Stimulated activated naive CD8-positive, alpha-beta T cell treated with anti-CD3 and anti-CD28 coated beads, Interleukin-15, amount 100 ng/mL, for 72 hours (primary cell): ENCODE measurements around the gene CNPY1.

Source experiments
- ATAC-seq: fragments of 150-1000 bp; cut with Tn5 transposase; 2 replicates; pipeline ENCODE4 v1.10.0; 2021; ENCODE audit warnings: mild to moderate bottlenecking, moderate library complexity
- DNase-seq, 2 donors: peaks; one replicate each; pipeline ENCODE4 v3.0.0; 2021 to 2022
- H3K27ac Mint-ChIP-seq, 2 donors: one replicate each; pipeline ENCODE4 v1.8.0; 2022; ENCODE audit warnings: mild to moderate bottlenecking in 2 of 2, mixed read lengths in 2 of 2, moderate library complexity in 2 of 2
- H3K27me3 Mint-ChIP-seq: one replicate; pipeline ENCODE4 v1.8.0; 2022; ENCODE audit warnings: mixed read lengths
- H3K4me1 Mint-ChIP-seq: one replicate; pipeline ENCODE4 v1.8.0; 2022; ENCODE audit warnings: mild to moderate bottlenecking, mixed read lengths
- H3K4me3 Mint-ChIP-seq, 2 donors: one replicate each; pipeline ENCODE4 v1.8.0; 2022; ENCODE audit warnings: mild to moderate bottlenecking in 2 of 2, mixed read lengths in 2 of 2, moderate library complexity in 1 of 2
- H3K9me3 Mint-ChIP-seq, 2 donors: one replicate each; pipeline ENCODE4 v1.8.0; 2022; ENCODE audit warnings: mixed read lengths in 2 of 2

Gene CNPY1

DNA sequence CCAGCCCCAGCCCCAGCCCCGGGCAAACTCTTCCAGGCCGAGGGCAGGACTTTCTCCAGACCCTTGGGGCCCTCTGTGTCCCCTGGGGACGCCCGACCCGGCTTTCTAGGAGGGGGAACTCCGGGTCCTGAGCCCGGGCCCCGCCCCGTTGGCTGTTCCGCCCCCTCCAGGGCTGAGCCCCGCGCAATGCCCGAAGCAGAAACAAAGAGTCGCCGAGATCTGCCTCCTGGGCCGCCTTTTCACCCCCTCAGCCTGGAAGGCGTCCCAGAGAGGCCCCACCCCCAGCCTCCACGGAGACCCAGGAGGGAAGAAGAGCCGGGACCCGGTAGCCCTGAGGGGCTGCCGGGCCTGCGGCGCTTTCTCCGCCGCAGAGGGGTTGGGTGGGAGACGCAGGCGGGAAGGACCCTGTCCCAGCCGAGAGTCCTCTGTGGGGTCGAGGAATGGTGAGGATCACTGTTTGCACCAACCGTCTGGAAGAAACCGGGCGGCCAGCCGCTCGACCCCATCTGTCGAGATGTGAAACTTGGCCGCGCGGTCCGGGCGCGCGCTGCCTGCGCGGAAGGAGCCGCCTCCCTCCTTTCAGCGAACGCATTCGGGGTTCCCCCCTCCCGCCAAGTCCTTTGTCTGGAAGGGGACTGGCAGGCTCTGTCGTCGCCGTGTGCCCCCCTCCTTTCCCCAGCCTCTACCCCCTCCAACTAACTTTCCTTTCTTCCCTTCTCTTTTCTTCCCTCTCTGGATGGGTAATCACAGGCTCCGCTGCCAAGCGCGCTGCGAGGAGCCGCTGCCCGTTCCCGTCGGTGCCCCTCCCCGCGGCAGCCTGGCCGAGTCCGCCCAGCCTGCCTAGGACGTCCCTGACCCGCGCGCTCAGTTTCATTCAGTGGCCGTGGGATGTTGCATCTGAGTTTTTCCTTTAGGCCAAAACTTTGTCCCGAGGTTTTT, 78.2 kb downstream of the CNPY1 start:
- H3K4me1 Mint-ChIP-seq: peaks cover 78% of the 10 kb centered on the region
- no peak for DNase-seq
- H3K4me3 Mint-ChIP-seq: peak overlapping the region; percentile 64 to 73
- no peak overlapping the region for H3K27ac Mint-ChIP-seq
- peaks cover 100% of the 10 kb centered on the region for H3K27me3 Mint-ChIP-seq
- H3K9me3 Mint-ChIP-seq: no peaks in the 10 kb centered on the region
- ATAC-seq: peak; percentile 27

DNA sequence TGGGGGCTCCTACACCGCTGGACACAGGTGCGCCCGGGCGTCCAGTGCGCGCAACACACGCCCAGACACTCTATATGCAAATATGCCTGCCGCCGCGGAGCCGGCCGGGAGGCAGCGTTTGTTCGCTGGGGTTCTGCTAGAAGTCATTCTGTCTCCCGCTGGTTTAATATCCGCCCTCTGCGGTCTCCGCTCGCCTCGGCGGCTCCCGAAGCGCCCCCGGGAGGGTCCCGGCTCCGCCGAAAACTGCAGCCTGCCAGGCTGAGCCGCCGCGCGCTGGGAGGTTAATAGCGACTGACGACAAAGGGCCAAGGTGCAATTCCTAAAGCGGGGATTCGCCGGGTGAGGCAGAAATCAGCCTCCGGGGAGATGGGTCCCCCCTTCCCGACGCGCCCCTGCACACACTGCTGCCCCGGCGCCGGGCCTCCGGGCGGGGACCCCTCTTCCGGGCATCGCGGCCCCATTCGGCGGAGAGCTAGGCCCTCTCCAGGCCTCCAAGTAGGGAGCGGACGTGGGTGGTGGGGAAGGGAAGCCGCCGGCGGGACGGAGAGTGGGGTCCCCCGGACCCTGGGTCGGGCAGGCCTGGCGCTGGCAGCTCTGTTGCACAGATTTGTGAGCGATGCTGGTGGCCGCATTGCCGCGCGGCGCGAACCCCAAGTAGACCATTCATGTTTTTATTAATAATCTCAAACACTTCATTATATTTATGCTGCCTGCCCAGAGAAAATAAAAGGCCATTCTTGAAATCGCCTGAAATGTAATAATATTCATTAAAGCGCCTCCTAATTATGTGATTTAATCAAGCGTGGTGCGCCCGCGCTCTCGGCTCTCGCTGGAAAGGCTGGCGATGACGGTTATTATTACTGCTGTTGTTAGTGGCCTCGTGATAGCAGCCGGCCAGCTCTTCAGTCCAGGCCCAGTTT, 79.3 kb downstream of the CNPY1 start:
- no peaks in the 10 kb centered on the region for H3K9me3 Mint-ChIP-seq
- peaks cover 74% of the 10 kb centered on the region for H3K4me1 Mint-ChIP-seq
- peak overlapping the region; percentile 72 to 73 for H3K4me3 Mint-ChIP-seq
- peak; percentile 71 to 85 for DNase-seq
- no peak overlapping the region for H3K27ac Mint-ChIP-seq
- H3K27me3 Mint-ChIP-seq: peaks cover 100% of the 10 kb centered on the region
- peak; percentile 92 for ATAC-seq

DNA sequence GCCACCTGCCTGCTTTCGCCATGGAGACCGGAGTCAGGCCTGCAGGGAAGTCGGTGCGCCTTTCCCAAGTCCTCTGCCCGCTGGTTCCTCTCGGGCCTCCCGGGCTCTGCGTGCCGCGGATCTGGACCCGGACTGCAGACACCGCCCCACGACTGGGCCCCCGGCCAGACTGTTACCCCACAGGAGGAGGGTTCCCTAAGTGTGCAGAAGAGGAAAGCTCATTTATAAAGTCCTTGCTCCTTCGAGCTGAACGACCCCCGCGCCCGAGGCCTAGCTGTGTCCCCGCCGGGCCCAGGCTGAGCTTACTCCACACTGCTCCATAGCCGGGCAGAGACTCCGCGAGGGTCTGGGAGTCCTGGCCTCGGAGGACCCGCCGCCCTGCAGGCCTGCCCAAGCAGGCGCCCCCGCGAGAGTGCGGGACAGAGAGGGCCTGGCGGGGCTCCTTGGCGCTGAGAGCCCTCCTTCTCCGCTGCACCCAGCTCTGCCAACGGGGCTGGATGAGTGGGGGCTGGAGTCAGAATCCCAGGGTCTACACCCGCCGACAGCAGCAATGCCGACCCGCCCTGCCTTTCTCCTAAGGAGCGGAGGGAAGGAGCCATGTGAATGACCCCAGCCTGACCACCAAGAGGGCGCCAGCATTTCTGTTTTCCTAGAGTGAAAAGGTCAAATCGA, 80.1 kb downstream of the CNPY1 start:
- H3K27me3 Mint-ChIP-seq: peaks cover 100% of the 10 kb centered on the region
- DNase-seq (no peak), ATAC-seq (peak; percentile 10)
- H3K9me3 Mint-ChIP-seq: no peaks in the 10 kb centered on the region
- H3K4me3 Mint-ChIP-seq: peak overlapping the region; percentile 72
- peaks cover 73% of the 10 kb centered on the region for H3K4me1 Mint-ChIP-seq
- H3K27ac Mint-ChIP-seq: no peak overlapping the region

DNA sequence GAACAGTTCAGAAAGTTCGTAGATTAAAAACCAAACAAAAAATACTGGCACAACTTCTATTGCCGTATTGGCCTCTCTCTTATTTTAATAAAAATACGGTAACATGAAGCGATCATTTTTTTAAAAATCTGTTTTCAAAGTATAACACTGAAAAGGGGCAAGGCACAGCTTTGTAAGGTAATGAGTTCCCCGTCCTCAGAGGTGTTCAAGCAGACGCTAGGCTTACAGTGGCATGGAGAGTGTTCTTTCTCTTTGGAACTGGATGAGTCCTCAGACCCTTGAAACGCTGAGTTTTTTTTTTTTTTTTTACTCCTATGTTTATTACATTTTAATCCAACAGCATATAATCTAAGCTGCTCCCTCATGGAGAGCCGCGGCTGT, 80.6 kb downstream of the CNPY1 start:
- Mint-ChIP-seq H3K4me3 (peak overlapping the region; percentile 52 to 54), H3K27me3 (peaks cover 100% of the 10 kb centered on the region), H3K27ac (no peak overlapping the region), H3K9me3 (no peaks in the 10 kb centered on the region), H3K4me1 (peaks cover 67% of the 10 kb centered on the region)
- DNase-seq (no peak), ATAC-seq (no peak)

DNA sequence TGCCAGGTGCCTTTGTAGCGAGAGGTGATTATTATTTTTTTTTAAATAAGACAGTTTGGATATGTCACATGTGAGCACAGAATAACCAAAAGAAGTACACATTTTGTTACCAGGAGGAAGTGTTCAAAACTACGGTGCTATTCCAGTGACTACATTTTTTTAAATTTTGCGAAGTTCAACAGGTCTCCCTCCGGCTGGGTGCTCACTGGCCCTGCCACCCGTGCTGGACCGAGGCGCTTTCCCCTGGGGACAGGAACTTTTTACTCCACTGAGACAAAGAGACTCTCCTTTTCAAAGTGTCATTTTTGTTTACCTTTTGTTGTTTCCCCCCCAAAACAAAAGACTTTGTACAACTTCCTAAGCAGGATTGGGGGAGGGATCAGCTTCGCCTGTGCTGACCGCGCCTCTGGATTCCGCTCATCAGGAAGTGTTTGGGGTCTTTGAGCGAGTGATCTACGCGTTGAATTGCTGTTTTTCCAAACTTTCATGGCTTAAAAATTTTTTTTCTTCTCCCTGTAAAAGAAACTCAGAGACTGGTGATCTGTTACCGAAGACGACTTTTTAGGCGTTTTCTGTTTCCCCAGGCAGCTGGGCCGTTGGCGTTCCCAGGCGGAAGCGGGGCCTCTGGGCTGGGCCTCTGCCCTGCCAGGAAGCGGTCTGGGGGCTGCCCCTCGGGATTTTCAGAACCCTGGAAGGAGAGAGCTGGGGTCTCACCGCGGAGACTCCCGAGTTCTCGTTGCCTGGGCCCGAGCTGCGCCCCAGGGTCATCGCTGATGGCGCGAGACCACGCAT, 81.2 kb downstream of the CNPY1 start:
- no peak for DNase-seq
- no peaks in the 10 kb centered on the region for H3K9me3 Mint-ChIP-seq
- no peak for ATAC-seq
- no peak overlapping the region for H3K27ac Mint-ChIP-seq
- peaks cover 64% of the 10 kb centered on the region for H3K4me1 Mint-ChIP-seq
- peak overlapping the region; percentile 52 to 54 for H3K4me3 Mint-ChIP-seq
- peaks cover 100% of the 10 kb centered on the region for H3K27me3 Mint-ChIP-seq

DNA sequence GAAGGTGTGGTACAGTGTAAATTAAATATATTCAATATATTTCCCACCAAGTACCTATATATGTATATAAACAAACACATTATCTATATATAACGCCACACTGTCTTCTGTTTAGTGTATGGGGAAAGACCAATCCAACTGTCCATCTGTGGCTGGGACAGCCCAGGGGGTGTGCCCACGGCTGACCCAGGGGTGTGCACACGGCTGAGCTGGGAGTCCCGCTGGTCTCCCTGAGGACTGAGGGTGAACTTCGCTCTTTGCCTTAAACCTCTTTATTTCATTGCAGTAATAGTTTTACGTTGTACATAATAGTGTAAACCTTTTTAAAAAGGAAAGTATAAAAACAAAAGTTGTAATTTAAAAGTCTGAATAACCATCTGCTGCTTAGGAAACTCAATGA, 82.2 kb downstream of the CNPY1 start:
- no peak for DNase-seq
- peaks cover 100% of the 10 kb centered on the region for H3K27me3 Mint-ChIP-seq
- H3K27ac Mint-ChIP-seq: no peak overlapping the region
- no peak for ATAC-seq
- no peaks in the 10 kb centered on the region for H3K9me3 Mint-ChIP-seq
- H3K4me3 Mint-ChIP-seq: no peak overlapping the region
- peaks cover 72% of the 10 kb centered on the region for H3K4me1 Mint-ChIP-seq

DNA sequence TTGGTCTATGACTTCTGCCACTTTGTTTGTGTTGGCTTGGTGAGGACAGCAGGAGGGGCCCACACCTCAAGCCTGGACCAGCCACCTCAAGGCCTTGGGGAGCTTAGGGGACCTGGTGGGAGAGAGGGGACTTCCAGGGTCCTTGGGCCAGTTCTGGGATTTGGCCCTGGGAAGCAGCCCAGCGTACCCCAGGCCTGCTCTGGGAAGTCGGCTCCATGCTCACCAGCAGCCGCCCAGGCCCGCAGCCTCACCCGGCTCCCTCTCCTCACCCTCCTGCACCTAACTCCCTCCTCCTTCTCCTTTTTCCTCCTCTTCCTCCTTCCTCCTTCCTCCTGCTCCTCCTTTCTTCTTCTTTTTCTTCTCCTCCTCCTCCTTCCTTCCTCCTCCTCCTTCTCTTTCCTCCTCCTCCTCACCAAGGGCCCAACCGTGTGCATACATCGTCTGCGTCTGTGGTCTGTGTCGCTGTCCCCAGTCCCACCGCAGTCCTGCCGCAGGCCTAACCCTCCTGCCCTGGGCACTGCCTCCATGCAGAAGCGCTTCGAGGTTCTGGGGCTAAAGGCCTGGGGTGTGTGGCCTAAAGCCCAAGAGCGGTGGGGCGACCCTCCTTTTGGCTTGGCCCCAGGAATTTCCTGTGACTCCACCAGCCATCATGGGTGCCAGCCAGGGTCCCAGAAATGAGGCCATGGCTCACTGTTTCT, 83.1 kb downstream of the CNPY1 start:
- Mint-ChIP-seq H3K27ac (no peak overlapping the region), H3K4me3 (no peak overlapping the region)
- ATAC-seq: no peak

DNA sequence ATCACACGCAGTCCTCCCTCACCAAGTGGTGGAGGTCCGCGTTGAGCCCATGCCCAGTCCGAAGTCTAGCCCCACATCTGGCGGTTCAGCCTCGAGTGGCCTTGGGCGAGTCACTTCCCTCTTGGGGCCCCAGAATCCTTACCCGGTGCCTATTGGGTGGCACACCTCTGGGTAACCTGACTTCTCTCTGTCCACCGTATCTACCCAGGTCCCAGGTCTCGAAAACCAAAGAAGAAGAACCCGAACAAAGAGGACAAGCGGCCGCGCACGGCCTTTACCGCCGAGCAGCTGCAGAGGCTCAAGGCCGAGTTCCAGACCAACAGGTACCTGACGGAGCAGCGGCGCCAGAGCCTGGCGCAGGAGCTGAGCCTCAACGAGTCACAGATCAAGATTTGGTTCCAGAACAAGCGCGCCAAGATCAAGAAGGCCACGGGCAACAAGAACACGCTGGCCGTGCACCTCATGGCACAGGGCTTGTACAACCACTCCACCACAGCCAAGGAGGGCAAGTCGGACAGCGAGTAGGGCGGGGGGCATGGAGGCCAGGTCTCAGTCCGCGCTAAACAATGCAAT, 84.1 kb downstream of the CNPY1 start:
- ATAC-seq: no peak
- peaks cover 95% of the 10 kb centered on the region for H3K27me3 Mint-ChIP-seq
- peaks cover 63% of the 10 kb centered on the region for H3K4me1 Mint-ChIP-seq
- no peak for DNase-seq
- no peaks in the 10 kb centered on the region for H3K9me3 Mint-ChIP-seq
- H3K27ac Mint-ChIP-seq: no peak overlapping the region
- H3K4me3 Mint-ChIP-seq: no peak overlapping the region

More for the DNA sequence above, 83.1 kb downstream of the CNPY1 start:
- peaks cover 66% of the 10 kb centered on the region for H3K4me1 Mint-ChIP-seq
- H3K27me3 Mint-ChIP-seq: peaks cover 96% of the 10 kb centered on the region
- DNase-seq: no peak
- H3K9me3 Mint-ChIP-seq: no peaks in the 10 kb centered on the region

DNA sequence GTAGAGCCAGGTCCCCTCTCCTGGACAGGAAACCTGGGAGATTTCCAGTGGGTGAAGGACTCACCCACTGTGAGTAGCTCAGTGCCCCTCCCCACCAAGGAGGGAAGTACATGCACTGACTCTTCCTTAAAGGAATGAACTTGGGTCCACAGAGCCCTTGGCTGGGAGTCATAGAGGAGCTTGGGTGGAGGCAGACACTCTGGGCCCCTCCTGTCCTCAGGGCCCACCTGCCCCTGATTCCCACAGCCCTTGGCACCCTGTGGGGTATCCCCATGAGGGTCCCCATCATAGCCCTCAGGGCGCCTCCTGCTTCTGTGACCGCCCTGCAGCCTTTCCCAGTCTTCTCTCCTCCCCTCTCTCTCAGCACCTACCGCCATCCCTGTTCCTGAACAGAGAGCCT, 84.7 kb downstream of the CNPY1 start:
- no peaks in the 10 kb centered on the region for H3K9me3 Mint-ChIP-seq
- H3K4me3 Mint-ChIP-seq: no peak overlapping the region
- DNase-seq: no peak
- H3K27ac Mint-ChIP-seq: no peak overlapping the region
- H3K27me3 Mint-ChIP-seq: peaks cover 95% of the 10 kb centered on the region
- no peak for ATAC-seq
- peaks cover 63% of the 10 kb centered on the region for H3K4me1 Mint-ChIP-seq

DNA sequence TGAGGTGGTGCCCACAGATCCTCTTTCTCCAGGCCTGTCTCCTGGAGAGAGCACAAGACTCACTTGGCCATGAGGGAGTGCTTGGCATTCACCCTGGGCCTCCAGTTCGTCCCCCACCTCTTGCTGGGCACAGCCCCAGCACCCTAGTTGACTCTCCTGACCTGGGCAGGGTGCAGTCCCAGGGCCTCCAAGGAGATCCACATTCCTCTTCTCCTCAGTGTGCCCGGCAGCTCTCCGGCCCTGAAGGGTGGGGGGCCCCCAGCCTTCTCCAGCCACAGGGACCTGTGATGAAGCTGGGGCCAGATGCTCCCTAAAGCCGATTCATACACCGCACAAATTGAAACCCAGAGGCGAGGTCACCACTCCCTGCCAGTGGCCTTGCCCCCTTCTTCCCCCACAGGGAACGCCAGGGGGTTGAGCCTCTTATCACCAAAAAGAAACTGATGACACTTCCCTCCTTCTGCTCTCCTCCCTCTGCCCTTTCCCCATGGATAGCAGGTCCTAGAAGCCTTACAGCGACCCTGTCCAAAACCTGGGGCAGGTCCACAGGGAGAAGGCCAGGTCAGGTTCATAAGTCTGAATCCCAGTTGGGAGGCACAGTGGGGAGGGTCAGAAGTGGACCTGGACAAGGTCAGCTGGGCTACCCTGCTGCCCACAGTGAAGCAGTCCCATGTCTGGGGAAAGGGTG, 85.3 kb downstream of the CNPY1 start:
- ATAC-seq (peak; percentile 11), DNase-seq (no peak)
- H3K4me3 Mint-ChIP-seq: no peak overlapping the region
- peaks cover 63% of the 10 kb centered on the region for H3K4me1 Mint-ChIP-seq
- no peaks in the 10 kb centered on the region for H3K9me3 Mint-ChIP-seq
- peaks cover 95% of the 10 kb centered on the region for H3K27me3 Mint-ChIP-seq
- H3K27ac Mint-ChIP-seq: no peak overlapping the region

DNA sequence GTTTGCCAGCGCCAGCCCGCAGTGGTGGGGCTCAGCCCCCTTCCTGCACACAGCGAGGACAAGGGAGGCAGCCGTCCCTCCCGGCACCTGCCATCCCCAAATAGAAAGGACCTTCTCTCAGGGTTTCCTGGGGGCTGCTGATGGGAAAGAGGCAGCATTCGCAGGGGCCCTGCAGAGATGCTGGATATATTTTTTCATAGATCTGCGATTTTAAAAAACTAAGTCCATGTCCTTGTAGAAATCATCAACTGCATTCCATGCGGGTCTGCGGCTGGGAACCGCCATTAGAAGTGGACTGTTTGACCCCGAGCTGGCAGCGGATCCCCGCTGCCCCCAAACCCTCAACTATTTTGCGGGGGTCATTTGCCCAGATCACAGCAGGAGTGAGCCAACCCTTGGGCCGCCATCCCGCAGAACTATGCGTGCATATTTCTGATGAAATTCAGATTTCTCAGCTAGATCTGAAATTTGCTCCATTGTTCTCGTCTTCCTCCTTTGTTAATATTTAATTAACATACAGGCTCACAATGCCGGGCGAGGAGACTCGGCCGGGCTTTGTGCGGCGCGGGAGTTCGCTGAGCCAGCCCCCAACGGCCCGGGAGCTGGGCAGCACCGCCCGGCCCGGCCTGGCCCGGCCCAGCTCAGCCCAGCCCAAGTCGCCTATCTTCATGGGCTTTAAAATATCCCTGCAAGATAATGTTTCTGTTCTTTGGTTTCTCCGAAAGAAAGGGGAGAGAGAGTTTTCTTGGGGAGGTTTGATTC, 86.5 kb downstream of the CNPY1 start:
- Mint-ChIP-seq H3K4me3 (peak overlapping the region in 1 of 2 donors; percentile 70), H3K9me3 (no peaks in the 10 kb centered on the region), H3K4me1 (peaks cover 62% of the 10 kb centered on the region), H3K27ac (peak overlapping the region in 1 of 2 donors; percentile 87), H3K27me3 (peaks cover 95% of the 10 kb centered on the region)
- DNase-seq (no peak), ATAC-seq (no peak)

DNA sequence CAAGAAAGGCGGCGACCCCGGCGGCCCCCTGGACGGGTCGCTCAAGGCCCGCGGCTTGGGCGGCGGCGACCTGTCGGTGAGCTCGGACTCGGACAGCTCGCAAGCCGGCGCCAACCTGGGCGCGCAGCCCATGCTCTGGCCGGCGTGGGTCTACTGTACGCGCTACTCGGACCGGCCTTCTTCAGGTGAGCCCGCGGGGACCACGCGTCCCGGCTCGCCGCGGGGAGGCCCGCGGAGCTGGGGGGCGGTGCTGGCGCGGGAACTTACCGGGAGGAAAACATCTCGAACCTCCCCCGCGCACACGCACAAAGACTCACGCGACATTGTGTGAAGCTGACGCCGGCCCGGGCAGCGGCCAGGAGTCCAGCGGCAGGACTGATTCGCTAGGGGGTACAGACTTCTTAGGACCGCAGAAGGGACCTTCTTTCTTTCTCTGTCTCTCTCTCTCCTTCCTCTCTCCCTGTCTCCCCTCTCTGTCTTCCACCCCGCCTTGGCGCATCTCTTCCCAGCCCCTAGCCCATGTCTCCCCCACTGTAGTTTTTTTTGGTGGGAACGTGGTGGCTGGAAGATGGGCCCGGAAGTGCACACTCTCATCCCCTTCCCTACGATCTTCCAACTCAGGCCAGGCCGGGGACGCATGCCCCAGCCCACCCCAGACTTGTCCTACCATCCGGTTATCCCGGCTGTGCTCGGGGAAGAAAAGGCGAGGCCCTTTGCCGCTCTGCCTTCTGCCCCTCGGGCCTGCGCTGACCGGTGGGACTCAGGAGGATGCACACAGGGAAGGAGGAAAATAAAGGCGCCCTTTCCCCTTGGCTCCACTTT, 87.3 kb downstream of the CNPY1 start:
- H3K27me3 Mint-ChIP-seq: peaks cover 95% of the 10 kb centered on the region
- ATAC-seq (no peak), DNase-seq (no peak)
- peak overlapping the region in 1 of 2 donors; percentile 87 for H3K27ac Mint-ChIP-seq
- H3K9me3 Mint-ChIP-seq: no peaks in the 10 kb centered on the region
- H3K4me1 Mint-ChIP-seq: peaks cover 67% of the 10 kb centered on the region
- H3K4me3 Mint-ChIP-seq: peak overlapping the region; percentile 58 to 70
